ES-I3 (cell line): ENCODE results near the gene CNTFR.
"Not testable (repeated sequence)": the region's sequence is repeated elsewhere in the genome, so short reads cannot be mapped to it uniquely, and the experiment has no call there.

ENCODE experiments used
- H3K36me3 ChIP-seq: 2 replicates; pipeline ENCODE4 v1.6.1; 2013; ENCODE audit warnings: mild to moderate bottlenecking, low read length, control low read depth, moderate library complexity; ENCODE audit not compliant: insufficient read depth
- H3K4me1 ChIP-seq: 2 replicates; pipeline ENCODE4 v1.6.1; 2013; ENCODE audit warnings: mild to moderate bottlenecking, control low read depth, low read length; ENCODE audit not compliant: insufficient read depth
- H3K9ac ChIP-seq: 2 replicates; pipeline ENCODE4 v1.6.1; 2013; ENCODE audit warnings: low read depth, mild to moderate bottlenecking, low read length, moderate library complexity
- H3K9me3 ChIP-seq: 2 replicates; pipeline ENCODE4 v1.6.1; 2013; ENCODE audit warnings: mild to moderate bottlenecking, low read length, moderate library complexity; ENCODE audit not compliant: control insufficient read depth, insufficient read depth

The CNTFR gene

GRCh38 chr9:34551751-34552605 is 37.5 kb downstream of the CNTFR start:
- H3K9me3 ChIP-seq, result no peaks in the 10 kb centered on the region
- no peak overlapping the region for H3K9ac ChIP-seq
- H3K4me1 ChIP-seq, result peaks cover 11% of the 10 kb centered on the region
- no peaks in the 10 kb centered on the region for H3K36me3 ChIP-seq

- H3K9ac ChIP-seq, result no peak overlapping the region
Observed at GRCh38 chr9:34550681-34551270, 38.7 kb downstream of the CNTFR start.

GRCh38 chr9:34550016-34550680 is 39.4 kb downstream of the CNTFR start:
- Histone ChIP-seq H3K4me1 (peaks cover 6% of the 10 kb centered on the region), H3K9me3 (no peaks in the 10 kb centered on the region), H3K36me3 (no peaks in the 10 kb centered on the region), H3K9ac (no peak overlapping the region)

More at GRCh38 chr9:34550681-34551270, 38.7 kb downstream of the CNTFR start:
- Histone ChIP-seq H3K9me3 (no peaks in the 10 kb centered on the region), H3K4me1 (peaks cover 11% of the 10 kb centered on the region), H3K36me3 (no peaks in the 10 kb centered on the region)

GRCh38 chr9:34549407-34549732 is 40.2 kb downstream of the CNTFR start:
- no peaks in the 10 kb centered on the region for H3K9me3 ChIP-seq
- H3K36me3 ChIP-seq, result no peaks in the 10 kb centered on the region
- H3K4me1 ChIP-seq, result 0 out of 2 replicates have a peak, but pooled peaks cover under 1% of the 10 kb centered on the region
- H3K9ac ChIP-seq, result no peak overlapping the region

GRCh38 chr9:34547960-34548611 is 41.4 kb downstream of the CNTFR start:
- Histone ChIP-seq H3K36me3 (no peaks in the 10 kb centered on the region), H3K9ac (no peak overlapping the region), H3K4me1 (no peaks in the 10 kb centered on the region), H3K9me3 (no peaks in the 10 kb centered on the region)

- no peak overlapping the region for H3K9ac ChIP-seq
- no peaks in the 10 kb centered on the region for H3K4me1 ChIP-seq
- H3K36me3 ChIP-seq, result no peaks in the 10 kb centered on the region
- H3K9me3 ChIP-seq, result no peaks in the 10 kb centered on the region
Observed at GRCh38 chr9:34546834-34547827, 42.4 kb downstream of the CNTFR start.

- Histone ChIP-seq H3K9me3 (no peaks in the 10 kb centered on the region), H3K36me3 (no peaks in the 10 kb centered on the region), H3K9ac (no peak overlapping the region), H3K4me1 (no peaks in the 10 kb centered on the region)
Observed at GRCh38 chr9:34546102-34546833, 43.3 kb downstream of the CNTFR start.

GRCh38 chr9:34545497-34545896 is 44.0 kb downstream of the CNTFR start:
- Histone ChIP-seq H3K4me1 (no peaks in the 10 kb centered on the region), H3K9me3 (no peaks in the 10 kb centered on the region), H3K36me3 (no peaks in the 10 kb centered on the region)

GRCh38 chr9:34544035-34544434 is 45.5 kb downstream of the CNTFR start:
- no peaks in the 10 kb centered on the region for H3K36me3 ChIP-seq
- H3K9me3 ChIP-seq, result no peaks in the 10 kb centered on the region
- H3K9ac ChIP-seq, result no peak overlapping the region
- no peaks in the 10 kb centered on the region for H3K4me1 ChIP-seq

More at GRCh38 chr9:34545497-34545896, 44.0 kb downstream of the CNTFR start:
- no peak overlapping the region for H3K9ac ChIP-seq

GRCh38 chr9:34541540-34541939 is 48.0 kb downstream of the CNTFR start:
- no peaks in the 10 kb centered on the region for H3K36me3 ChIP-seq
- H3K4me1 ChIP-seq, result no peaks in the 10 kb centered on the region
- no peak overlapping the region for H3K9ac ChIP-seq

GRCh38 chr9:34540827-34541226 is 48.7 kb downstream of the CNTFR start:
- Histone ChIP-seq H3K36me3 (no peaks in the 10 kb centered on the region), H3K9me3 (no peaks in the 10 kb centered on the region), H3K9ac (no peak overlapping the region), H3K4me1 (no peaks in the 10 kb centered on the region)

More at GRCh38 chr9:34541540-34541939, 48.0 kb downstream of the CNTFR start:
- no peaks in the 10 kb centered on the region for H3K9me3 ChIP-seq

- Histone ChIP-seq H3K9ac (no peak overlapping the region), H3K36me3 (no peaks in the 10 kb centered on the region), H3K4me1 (no peaks in the 10 kb centered on the region), H3K9me3 (no peaks in the 10 kb centered on the region)
Observed at GRCh38 chr9:34536685-34537084, 52.8 kb downstream of the CNTFR start.

- not testable (repeated sequence) for H3K4me1 ChIP-seq, H3K36me3 ChIP-seq, H3K9ac ChIP-seq, H3K9me3 ChIP-seq
Observed at GRCh38 chr9:34532041-34532440, 57.5 kb downstream of the CNTFR start.
